Esophagus mucosa (tissue), 1 donor: ENCODE data around the gene ZNF185. TPM values are rescaled to one million over a fixed set of nuclear protein-coding genes. Genes with fewer than 3 reads are reported as not detected.

Source experiments
- ATAC-seq: fragments of 200-7000 bp; cut with Tn5 transposase; one replicate; pipeline ENCODE4 v1.9.1; 2020
- total RNA-seq: library from RNA; stranded (reverse); gene quantifications from one replicate; pipeline ENCODE4 v1.2.4, GENCODE V29; 2023
- donor health status: DM: yes; HTN: yes; CAD: no.

The ZNF185 gene
- total RNA-seq, 1 donor from 2014 or later, result 341 TPM

GRCh38 chrX:152917656-152918579 lies 20.1 kb downstream of the ZNF185 start:
- ATAC-seq, result no peak

- no peak for ATAC-seq
These were observed 20.8 kb downstream of the ZNF185 start for GRCh38 chrX:152918707-152919106.

GRCh38 chrX:152923599-152923998 lies 25.7 kb downstream of the ZNF185 start:
- ATAC-seq, result no peak

- peak; percentile 3 for ATAC-seq
These were observed 28.0 kb downstream of the ZNF185 start for GRCh38 chrX:152925835-152926234.

- ATAC-seq, result peak; percentile 65
These were observed 28.4 kb downstream of the ZNF185 start for GRCh38 chrX:152926279-152926678.

GRCh38 chrX:152926923-152927322 lies 29.1 kb downstream of the ZNF185 start:
- no peak for ATAC-seq

GRCh38 chrX:152927858-152928760 lies 30.2 kb downstream of the ZNF185 start:
- ATAC-seq, result no peak

GRCh38 chrX:152928761-152929400 lies 31.0 kb downstream of the ZNF185 start:
- ATAC-seq, result no peak

GRCh38 chrX:152929898-152930297 lies 32.0 kb downstream of the ZNF185 start:
- no peak for ATAC-seq

GRCh38 chrX:152930516-152930915 lies 32.6 kb downstream of the ZNF185 start:
- ATAC-seq, result peak; percentile 7

- no peak for ATAC-seq
These were observed 34.3 kb downstream of the ZNF185 start for GRCh38 chrX:152932144-152932543.

GRCh38 chrX:152932598-152933175 lies 34.8 kb downstream of the ZNF185 start:
- no peak for ATAC-seq

GRCh38 chrX:152936306-152936705 lies 38.4 kb downstream of the ZNF185 start:
- ATAC-seq, result no peak

- ATAC-seq, result no peak
These were observed 39.4 kb downstream of the ZNF185 start for GRCh38 chrX:152937236-152937635.

- peak; percentile 87 for ATAC-seq
These were observed 43.6 kb downstream of the ZNF185 start for GRCh38 chrX:152941328-152942076.

- peak; percentile 40 for ATAC-seq
These were observed 44.2 kb downstream of the ZNF185 start for GRCh38 chrX:152942077-152942442.

- ATAC-seq, result no peak
These were observed 46.0 kb downstream of the ZNF185 start for GRCh38 chrX:152943826-152944225.

- ATAC-seq, result no peak
These were observed 47.4 kb downstream of the ZNF185 start for GRCh38 chrX:152945021-152945979.

- ATAC-seq, result no peak
These were observed 48.8 kb downstream of the ZNF185 start for GRCh38 chrX:152946681-152947080.
